ENCODE data around the gene ZNF679.
"Not testable (repeated sequence)": the region's sequence is repeated elsewhere in the genome, so short reads cannot be mapped to it uniquely, and the experiment has no call there.

DNA sequence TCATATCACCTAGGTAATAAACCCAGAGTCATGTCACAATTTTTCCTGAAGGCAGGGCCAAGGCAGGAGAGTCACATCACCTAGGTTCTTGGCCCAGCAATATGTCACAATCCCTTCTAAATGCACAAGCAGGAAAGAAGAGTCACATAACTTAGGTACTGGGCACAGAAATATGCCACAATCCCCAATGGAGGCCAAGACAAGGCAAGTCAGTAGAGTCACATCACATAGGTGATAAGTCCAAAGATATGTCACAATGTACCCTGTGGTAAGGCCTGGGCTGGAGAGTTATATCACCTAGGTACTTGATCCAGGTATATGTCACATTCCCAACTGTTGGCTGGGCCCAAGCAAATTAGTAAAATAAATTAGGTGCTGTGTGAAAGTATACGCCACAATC, at the start of gene ZNF679:
- TF ChIP-seq, protein P1, sequence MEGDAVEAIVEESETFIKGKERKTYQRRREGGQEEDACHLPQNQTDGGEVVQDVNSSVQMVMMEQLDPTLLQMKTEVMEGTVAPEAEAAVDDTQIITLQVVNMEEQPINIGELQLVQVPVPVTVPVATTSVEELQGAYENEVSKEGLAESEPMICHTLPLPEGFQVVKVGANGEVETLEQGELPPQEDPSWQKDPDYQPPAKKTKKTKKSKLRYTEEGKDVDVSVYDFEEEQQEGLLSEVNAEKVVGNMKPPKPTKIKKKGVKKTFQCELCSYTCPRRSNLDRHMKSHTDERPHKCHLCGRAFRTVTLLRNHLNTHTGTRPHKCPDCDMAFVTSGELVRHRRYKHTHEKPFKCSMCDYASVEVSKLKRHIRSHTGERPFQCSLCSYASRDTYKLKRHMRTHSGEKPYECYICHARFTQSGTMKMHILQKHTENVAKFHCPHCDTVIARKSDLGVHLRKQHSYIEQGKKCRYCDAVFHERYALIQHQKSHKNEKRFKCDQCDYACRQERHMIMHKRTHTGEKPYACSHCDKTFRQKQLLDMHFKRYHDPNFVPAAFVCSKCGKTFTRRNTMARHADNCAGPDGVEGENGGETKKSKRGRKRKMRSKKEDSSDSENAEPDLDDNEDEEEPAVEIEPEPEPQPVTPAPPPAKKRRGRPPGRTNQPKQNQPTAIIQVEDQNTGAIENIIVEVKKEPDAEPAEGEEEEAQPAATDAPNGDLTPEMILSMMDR (optimal IDR thresholded peaks at IDR 0.05 in 1 of 3, IDR thresholded peaks at IDR 0.05 in 1 of 3, conservative IDR thresholded peaks at IDR 0.05 in 1 of 3; ENCODE audit: extremely low read depth in 1 of 3, insufficient read depth in 2 of 3, low read length in 3 of 3), result not testable (repeated sequence)
- not testable (repeated sequence) for TF ChIP-seq EZH2 (IDR thresholded peaks at IDR 0.05; ENCODE audit: low read length)
